T follicular helper cell (primary cell): ENCODE measurements around the gene PTRH1.
A peak's percentile ranks its signal among the peaks of the same experiment; 100 is the strongest.
"Not testable (repeated sequence)": the region's sequence is repeated elsewhere in the genome, so short reads cannot be mapped to it uniquely, and the experiment has no call there.

Experiments
- DNase-seq: peaks from one replicate; pipeline ENCODE4 v3.0.0-alpha.2; 2020; ENCODE audit warnings: low read depth
- total RNA-seq, 2 experiments: gene quantifications; one replicate each; lab custom pipeline; 2026; lab: John Stamatoyannopoulos, UW

Gene PTRH1, protein sequence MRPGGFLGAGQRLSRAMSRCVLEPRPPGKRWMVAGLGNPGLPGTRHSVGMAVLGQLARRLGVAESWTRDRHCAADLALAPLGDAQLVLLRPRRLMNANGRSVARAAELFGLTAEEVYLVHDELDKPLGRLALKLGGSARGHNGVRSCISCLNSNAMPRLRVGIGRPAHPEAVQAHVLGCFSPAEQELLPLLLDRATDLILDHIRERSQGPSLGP
- total RNA-seq = 5.5 to 12.6 reads per million in 2 experiments

DNA sequence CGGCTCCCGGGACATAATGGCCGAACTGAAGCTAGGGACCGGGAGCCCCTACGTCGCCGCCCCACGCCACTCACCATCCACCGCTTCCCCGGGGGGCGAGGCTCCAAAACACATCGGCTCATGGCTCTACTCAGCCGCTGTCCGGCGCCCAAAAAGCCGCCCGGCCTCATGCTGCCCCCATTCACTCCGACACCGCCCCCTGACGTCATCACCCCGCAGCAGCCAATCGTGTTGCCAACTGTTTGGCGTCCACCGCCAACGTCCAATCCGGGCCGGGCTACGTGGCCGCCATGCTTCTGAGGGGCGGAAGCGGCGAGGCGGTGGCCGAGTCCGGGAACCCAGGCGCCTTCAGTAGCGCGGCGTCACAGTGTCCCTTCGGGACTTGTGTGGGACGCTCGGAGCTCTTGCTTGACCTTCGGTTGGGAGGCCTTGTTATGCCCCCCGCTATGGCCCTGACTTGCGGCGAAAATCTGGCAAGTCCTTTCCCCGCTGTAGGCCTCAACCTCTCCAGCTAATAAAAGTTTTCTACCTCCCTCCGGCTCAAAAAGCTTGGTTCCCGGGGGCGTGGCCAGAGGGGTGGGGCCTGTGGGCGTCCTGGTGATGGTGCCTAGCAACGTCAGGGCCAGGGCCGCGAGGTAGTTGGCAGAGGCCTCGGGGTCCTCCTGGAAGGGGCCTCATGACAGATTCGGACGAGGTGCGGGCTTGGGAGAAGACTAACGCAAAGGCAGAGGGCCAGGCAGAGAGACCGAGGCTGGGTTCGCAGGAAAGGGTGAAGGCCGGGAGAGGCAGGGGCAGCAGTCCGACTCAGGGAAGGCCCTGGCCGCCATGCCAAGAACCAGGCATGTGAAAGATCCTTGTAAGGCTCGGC, at the start of gene PTRH1, which contains the start of gene TTC16:
TSS of gene PTRH1 (minus strand) at position 194 of the 868 bp plus-strand sequence. CDS start at position 170, 24 bp downstream.
TSS of gene TTC16 (plus strand) at position 610 of the 868 bp plus-strand sequence. CDS start at position 677, 67 bp downstream.
- DNase-seq = peak; percentile 96

DNA sequence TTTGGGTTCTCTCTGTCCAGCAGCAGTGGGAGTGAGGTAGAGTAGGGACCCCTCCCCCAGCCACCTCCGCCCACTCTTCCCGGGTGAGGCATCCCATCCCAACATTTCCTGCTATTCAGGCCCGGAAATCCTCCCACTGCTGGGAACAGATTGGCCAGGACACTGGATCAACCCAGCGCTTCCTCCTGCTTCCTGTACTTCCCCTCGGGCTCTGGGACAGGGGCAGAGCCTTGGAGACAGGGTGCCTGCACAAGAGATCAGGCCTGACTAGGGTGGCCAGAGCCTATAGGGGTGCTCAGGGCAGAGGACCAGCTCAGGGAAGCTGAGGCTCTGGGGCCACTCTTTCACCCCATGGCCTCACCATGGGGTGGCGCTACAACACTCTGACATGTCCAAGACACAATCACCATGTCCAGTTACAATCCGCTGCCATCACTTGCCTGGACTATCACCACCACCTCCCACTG, 48.5 kb upstream of the PTRH1 start:
- DNase-seq = no peak

DNA sequence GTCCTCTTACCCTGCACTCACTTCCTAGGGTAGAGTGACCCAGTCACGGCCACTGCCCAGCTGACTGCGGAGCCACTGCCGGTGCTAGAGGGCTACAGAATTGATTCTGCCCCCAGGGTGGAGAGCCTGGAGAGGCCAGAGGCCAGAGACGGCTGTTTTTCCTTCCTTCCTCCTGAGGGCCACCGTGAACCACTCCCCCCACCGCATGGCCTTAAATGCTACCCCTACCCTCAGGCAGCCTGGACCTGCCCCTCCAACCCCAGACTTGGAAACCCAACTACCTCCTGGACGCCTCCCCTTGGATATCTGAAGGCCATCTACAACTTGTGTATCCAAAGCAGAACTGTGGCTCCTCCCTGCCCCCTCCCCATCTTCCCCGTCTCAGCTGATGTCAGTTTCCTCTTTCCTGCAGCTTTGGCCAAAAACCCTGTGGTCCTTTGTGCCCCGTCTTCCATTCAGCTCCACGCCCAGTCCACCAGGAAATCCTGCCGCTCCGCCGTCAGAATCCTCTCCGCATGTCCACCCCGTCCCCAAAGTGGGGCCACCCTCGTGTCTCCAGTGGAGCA, 46.7 kb upstream of the PTRH1 start:
- no peak for DNase-seq

DNA sequence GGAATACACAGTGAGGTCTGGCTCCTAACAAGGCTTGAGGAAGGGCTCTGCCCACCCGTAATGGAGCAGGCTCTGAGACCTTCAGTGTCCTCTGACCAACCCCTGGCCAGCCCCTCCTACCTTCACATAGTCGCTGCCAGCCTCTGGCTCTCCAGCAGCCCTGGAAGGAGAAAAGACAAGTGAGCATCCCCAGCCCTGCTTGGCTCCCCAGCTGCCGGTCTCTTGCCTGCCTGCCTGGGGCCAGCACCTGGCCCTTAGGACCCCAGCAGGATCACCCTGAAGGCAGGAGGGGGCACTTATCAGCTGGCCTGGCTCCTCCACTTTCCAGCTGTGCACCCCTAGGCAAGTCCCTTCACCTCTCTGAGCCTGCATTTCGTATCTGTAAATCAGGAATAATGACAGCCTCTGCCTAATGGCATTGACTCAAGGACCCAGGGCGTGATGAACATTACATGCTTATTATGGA, 46.1 kb upstream of the PTRH1 start:
- no peak for DNase-seq

DNA sequence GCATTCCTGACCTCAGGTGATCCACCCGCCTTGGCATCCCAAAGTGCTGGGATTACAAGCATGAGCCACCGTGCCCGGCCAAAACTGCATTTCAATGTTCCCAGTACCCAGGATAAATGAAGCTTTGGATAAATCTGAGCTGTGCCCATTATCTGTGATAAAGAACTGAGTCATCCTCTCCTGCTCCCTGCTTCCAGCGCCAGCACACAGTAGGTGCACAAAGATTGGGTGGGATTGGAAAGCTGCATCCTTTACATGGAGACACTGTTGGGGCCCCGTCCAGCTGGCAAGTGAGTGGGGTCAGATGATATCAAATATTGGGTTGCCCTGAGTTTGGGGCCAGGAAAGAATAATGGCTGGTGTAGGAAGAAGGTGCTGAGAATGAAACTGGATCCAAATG, 45.6 kb upstream of the PTRH1 start:
- no peak for DNase-seq

DNA sequence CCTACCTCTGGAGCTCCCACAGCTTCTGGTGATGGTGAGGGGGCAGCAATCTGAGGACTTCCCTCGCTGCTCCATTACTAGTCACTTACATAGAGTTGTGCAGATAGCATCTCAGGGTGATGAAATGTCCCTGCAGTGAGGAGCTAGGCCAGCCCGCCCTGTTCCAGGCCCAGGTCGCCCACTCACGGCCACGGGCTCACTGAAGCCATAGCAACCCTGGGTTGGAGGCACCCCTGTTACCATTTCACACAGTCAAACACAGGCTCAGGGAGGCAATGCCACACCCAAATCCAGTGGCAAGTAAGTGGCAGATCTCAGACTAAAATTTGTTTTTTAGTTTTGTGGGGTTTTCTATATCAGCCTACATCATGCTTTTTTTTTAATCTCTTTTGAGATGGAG, 43.4 kb upstream of the PTRH1 start:
- no peak for DNase-seq

DNA sequence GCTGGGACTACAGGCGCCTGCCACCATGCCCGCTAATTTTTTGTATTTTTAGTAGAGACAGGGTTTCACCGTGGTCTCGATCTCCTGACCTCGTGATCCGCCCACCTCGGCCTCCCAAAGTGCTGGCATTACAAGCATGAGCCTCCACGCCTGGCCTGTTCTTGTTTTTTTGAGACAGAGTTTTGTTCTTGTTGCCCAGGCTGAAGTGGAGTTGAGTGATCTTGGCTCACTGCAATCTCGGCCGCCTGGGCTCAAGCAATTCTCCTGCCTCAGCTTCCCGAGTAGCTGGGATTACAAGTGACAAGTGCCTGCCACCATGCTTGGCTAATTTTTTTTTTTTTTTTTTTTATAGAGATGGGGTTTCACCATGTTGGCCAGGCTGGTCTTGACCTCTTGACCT, 41.3 kb upstream of the PTRH1 start:
- not testable (repeated sequence) for DNase-seq

DNA sequence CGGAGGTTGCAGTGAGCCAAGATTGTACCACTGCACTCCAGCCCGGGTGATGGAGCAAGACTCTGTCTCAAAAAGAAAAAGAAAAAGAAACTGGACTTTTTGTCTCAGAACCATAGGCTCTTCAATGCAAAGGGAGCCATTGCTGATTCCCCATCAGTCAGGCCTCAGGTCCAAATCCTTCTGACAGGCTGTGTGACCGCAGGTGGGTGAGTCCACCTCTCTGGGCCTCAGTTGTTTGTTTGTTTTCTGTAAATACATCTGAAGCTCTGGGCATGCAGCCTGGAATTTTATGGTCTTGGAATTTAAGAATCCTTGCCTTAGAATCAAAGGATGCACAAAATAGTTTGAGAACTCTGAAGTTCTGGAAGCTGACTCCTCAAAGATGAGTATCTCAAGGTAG, 40.8 kb upstream of the PTRH1 start:
- DNase-seq = no peak

DNA sequence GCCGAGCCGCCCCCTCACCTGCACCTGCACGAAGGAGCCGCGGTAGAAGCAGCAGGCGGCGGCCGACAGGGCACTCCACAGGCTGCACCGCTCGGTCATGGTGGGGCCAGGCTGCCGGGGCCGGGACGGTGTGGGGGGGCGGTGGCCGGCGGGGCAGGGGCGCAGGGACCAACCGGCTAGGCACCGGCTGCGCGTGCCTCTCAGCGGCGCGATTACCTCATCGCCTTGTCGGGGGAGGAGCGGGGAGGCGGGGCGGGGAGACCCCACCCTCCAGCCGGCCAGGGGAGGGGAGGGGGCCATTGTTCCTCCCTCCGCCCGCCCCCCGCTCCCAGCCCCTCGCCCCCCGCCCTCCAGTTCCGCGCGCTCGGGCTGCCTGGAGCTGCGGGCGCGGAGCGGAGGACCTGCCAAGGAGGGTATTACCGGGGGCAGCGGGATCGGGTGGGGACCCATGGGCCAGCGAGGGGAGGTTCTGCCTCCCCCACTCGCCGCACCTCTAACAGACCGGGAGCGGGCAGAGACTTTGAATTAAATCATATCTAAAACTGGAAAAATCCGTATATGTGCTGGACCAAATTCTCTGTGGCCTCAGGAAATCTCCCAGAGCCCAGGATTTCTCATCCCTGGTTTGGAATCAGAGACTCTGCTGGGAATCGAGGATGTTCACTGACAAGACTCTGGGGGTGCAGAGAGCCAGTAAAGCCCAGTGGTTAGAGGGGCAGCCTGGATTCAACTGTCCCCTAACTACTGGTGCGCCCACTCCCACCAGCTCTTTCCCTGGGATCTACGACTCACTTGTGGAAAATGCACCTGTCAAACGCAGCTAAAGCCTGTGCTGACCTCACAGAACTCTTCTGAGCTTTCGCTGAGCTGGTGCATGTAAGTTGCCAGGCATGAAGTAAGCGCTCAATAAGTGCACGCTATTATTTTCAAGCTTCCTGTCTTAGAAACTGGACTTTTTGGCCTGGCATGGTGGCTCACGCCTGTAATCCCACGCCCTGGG, 39.9 kb upstream of the PTRH1 start:
- DNase-seq = no peak

DNA sequence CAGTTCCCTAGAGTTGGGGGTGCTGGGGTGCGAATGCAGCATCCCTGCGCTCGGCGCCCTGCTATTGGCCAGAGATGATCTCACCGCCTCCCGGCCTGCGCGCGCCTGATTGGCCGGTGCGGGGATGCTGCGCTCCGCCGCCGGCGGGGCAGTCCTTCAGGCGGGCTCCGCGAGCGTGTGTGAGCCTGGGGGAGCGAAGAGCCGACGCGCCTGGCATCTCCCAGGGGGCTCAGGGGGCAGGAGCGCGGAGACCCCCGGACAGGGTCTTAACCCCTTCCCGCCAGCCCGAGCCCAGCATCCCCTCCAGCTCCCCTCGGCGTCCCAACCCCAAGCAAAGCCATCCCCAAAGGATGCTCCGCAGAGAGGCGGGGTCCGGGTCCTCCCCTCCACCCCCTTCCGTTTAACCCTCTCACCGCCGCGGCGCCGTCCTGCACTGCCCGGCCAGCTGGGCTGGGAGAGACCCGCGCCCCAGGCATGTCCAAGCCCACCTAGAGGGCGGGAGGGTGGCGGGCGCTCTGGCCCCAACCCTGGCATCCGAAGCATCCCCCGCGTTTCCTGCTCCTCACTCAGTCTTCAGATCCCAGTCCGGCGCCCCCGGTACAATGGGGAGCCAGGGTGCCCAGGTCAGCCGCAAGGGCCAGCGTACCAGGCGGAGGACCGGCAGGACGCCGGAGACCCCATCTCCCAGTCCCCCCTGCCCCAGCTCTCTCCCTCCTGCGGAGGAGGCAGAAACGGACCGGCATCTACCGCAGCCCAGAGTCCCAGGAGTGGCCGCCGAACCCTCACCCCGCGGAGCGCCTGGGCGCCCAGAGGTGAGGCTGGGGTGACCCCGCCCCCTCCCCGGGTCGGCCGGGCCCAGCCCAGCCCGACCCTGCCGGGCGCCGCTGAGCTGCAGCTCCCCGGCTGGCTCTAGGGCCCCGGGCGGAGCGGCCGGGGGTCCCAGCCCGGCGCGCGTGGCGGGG, 38.9 kb upstream of the PTRH1 start:
- DNase-seq = no peak

DNA sequence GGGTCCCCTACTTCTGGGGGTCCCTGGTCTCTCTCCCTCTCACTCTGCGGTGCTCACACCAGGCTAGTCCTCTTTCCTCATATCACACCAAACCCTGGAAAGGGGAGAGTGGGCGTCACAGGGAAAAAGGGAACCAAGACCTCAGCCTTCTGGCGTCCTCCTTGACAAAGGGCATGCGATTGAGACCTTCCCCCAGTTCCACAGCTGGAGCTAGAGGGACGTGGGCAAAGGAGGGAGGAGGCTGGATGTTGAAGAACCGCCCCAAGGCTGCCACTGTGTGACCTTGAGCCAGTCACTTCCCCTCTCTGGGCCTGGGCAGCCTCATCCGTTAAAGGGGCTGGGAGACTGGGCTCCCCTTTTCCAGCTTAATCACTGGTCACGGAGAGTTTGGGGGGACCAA, 38.2 kb upstream of the PTRH1 start:
- no peak for DNase-seq

DNA sequence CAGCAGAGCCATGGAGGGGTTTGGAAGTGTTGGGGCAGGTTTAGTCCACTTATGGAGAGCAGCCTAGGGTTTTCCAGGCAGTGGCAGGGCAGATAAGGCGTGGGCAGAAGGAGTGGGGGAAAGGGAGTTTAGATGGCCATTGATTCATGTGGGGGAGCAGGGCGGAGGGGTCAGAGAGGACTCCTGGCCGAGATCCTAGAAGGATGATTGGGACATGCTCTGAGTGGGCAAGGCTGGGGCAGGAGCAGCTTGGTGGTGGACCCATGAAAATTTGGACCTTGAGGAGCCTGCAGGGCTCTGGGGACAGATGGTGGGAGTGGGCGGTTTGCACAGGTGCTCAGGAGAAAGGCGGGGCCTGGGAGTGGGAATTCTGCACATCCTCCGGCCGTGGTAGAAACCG, 37.7 kb upstream of the PTRH1 start:
- no peak for DNase-seq

DNA sequence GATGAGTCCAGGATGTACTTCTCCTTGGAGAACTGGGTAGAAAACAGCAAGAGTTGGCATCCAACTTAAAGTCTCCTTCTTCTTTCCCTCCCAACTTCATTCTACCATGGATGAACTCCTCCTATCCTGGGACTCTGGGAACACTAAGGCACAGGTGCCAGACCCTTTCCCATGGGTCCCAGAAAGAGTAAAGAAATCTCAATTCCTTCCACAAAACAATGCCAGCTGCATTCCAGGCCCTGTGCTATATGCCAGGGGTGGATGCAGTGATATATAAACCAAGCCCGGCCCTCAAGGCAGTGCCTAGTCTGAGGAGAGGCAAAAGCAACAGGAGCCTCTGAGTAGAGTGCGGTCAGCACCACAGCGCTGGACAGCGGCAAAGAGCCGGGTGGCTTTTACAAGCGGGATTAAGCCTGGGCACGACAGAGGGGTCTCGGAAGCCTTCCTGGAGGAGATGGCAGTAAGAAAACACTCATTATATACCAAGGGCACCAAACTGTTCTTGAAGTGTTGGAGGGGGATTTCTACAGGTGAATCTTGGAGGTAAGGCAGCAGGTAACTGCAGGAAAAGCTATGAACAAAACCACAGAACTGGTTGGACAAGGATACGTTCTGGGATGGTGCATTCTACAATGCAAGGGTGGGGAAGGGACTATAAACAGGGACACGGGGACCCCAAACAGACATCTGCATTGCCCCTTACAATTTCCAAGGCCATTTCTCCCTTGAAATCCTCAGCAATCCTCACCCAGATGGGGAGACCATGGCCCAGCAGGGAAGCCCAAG, 36.0 kb upstream of the PTRH1 start:
- no peak for DNase-seq

DNA sequence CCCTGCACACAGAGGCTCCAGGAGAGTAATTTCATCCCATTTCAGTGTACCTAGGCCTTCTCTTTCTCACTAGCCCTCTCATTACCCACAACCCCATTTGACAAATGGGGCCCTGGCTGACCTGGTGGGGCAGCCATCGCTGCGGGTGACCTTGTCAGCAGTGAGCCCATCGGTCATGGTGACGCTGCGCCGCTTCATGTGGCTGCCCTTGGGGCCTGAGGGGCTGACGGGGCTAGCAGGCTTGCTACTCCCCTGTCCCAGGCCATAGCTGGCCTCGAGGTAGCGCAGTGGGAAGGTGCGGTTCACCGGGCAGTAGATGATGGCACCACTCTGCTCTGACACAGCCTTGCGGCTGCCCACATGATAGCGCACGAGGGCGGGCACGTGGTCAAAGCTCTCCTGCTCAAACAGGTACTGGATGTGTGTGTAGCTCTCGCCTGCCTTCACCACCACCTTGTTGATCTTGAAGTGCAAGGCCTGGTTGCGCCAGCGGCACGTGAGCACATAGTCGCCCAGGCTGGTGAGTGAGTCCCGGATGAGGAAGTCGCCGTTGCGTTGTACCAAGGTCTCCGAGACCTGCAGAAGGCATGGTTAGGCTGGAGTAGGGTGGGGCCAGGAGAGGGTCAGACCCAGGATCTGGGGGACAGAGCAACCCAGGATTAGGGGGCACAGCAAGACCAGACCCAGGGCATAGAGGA, 33.8 kb upstream of the PTRH1 start:
- DNase-seq = no peak

DNA sequence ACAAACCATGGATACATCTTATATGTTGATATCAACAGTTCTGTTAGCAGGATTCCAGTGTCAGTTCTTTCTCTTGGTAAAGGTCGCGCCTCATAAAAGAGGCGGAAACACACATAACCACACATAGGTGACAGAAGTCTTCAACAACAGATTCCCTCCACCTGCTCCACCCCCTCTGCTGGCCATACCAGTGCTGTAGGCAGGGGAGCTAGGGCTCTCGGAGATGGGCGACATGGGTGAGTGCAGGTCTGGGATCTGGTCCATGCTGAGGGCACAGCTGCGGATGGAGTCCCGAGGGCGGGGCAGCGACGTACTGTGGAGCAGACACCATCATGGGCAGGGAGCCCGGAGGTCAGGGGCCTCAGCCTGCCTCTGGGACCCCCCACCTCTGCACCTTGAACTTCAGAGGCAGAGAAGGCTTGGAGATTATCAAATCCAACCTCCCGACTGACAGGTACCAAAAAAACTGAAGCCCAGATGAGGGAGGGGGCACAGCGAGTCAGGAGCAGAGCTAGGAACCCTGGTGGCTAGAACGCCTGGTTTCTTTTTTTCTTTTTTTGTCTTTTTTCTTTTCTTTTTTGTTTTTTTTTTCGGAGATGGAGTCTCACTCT, 31.6 kb upstream of the PTRH1 start:
- DNase-seq = no peak

DNA sequence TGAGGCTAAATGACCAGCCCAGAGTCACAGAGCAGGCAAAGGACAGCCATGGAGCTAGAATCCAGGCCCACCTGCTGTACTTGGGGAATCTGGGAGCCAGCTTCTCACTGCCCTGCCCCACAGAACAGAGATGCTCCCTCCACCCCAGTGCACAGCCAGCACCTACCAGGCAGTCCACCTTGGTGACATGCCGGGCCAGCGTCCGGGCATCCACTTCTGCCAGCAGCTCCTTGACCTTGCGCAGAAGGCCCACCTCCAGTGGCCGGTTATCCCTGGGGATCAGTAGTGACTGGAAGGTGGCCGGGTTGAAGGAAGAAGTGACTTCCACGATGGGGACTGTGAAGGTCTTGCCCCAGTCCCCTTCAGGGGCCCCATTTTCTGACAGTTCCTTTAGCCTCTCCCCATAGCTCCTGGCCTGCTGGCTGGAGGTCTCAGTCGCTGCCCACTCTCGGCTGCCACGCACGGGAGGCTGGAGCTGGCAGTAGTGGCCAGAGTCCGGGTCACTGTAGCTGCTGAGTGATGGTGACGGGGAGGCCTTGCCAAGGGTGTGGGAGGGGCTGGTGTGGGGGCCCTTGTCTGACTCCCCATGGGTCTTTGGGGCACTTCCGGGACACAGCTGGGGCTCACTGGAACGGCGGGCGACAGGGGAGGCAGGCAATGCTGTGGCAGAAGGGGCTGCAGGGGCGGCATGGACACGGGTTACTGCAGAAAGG, 29.1 kb upstream of the PTRH1 start:
- DNase-seq = no peak

DNA sequence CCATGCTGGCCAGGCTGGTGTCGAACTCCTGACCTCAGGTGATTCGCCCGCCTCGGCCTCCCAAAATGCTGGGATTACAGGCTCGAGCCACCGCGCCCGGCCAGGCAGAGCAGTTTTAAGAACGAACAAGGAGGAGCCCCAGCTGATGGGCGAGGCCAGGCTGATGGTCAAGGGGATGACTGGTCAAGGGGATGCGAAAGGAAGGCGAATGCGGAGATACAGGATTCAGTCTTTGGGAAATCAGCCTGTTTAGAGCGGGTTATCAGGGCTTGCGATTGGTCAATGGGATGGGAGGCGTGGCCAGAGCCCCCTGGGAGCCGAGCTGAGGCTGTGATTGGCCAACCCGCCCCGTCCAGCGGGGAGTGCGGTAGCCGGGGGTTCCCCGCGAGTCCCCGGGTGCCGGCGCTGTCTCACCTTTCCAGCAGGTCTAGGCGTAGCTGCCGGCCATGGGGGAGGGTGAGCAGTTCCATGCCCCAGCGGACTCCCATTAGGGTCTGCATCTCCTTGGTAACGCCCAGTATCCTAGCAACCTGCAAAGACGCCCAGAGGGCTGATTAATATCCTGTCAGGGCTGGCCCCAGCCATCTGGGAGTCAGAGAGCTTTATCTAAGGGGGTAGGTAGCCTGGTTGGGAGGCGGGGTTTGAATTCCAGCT, 27.1 kb upstream of the PTRH1 start:
- no peak for DNase-seq
